ENCODE data around the gene MMP26. TPM values are rescaled to one million over a fixed set of nuclear protein-coding genes. Genes with fewer than 3 reads are reported as not detected.

MMP26 gene
- polyA plus RNA-seq, 1 donor from 2014 or later, result not detected

DNA sequence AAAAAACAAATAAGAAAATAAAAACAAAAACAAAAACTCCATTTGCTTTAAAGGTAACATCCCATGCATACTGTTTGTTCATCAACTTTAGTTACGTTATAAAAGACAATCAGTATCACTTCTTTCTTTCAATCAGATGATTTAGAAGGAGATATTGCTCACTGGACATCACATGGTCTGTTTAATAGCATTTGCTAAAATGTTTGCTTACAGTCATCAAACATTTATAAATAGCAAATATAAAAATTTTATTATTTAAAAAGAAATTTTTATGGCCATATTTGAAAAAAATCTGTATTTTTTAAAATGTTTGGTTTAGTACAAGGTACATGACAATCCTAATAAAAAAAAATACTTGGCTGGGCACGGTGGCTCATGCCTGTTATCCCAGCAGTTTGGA lies 22.6 kb downstream of the MMP26 start:
- TF ChIP-seq RAD21 (conservative IDR thresholded peaks at IDR 0.05), result no peak
- TF ChIP-seq POLR2AphosphoS5 (IDR thresholded peaks at IDR 0.05), result no peak
- TF ChIP-seq, protein P1, sequence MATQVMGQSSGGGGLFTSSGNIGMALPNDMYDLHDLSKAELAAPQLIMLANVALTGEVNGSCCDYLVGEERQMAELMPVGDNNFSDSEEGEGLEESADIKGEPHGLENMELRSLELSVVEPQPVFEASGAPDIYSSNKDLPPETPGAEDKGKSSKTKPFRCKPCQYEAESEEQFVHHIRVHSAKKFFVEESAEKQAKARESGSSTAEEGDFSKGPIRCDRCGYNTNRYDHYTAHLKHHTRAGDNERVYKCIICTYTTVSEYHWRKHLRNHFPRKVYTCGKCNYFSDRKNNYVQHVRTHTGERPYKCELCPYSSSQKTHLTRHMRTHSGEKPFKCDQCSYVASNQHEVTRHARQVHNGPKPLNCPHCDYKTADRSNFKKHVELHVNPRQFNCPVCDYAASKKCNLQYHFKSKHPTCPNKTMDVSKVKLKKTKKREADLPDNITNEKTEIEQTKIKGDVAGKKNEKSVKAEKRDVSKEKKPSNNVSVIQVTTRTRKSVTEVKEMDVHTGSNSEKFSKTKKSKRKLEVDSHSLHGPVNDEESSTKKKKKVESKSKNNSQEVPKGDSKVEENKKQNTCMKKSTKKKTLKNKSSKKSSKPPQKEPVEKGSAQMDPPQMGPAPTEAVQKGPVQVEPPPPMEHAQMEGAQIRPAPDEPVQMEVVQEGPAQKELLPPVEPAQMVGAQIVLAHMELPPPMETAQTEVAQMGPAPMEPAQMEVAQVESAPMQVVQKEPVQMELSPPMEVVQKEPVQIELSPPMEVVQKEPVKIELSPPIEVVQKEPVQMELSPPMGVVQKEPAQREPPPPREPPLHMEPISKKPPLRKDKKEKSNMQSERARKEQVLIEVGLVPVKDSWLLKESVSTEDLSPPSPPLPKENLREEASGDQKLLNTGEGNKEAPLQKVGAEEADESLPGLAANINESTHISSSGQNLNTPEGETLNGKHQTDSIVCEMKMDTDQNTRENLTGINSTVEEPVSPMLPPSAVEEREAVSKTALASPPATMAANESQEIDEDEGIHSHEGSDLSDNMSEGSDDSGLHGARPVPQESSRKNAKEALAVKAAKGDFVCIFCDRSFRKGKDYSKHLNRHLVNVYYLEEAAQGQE (IDR thresholded peaks at IDR 0.05; ENCODE audit: borderline replicate concordance), result no peak
- no peak for TF ChIP-seq SMC3 (conservative IDR thresholded peaks at IDR 0.05; ENCODE audit: poor library complexity)
- TF ChIP-seq TAF1 (IDR thresholded peaks at IDR 0.05; ENCODE audit: low read depth), result no peak
- TF ChIP-seq EZH2 (IDR thresholded peaks at IDR 0.05; ENCODE audit: borderline replicate concordance, insufficient read depth, low read length, poor library complexity, severe bottlenecking), result no peak
- TF ChIP-seq, protein P2, sequence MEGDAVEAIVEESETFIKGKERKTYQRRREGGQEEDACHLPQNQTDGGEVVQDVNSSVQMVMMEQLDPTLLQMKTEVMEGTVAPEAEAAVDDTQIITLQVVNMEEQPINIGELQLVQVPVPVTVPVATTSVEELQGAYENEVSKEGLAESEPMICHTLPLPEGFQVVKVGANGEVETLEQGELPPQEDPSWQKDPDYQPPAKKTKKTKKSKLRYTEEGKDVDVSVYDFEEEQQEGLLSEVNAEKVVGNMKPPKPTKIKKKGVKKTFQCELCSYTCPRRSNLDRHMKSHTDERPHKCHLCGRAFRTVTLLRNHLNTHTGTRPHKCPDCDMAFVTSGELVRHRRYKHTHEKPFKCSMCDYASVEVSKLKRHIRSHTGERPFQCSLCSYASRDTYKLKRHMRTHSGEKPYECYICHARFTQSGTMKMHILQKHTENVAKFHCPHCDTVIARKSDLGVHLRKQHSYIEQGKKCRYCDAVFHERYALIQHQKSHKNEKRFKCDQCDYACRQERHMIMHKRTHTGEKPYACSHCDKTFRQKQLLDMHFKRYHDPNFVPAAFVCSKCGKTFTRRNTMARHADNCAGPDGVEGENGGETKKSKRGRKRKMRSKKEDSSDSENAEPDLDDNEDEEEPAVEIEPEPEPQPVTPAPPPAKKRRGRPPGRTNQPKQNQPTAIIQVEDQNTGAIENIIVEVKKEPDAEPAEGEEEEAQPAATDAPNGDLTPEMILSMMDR (IDR thresholded peaks at IDR 0.05; ENCODE audit: poor library complexity, severe bottlenecking), result no peak
- TF ChIP-seq MXI1 (conservative IDR thresholded peaks at IDR 0.05; ENCODE audit: poor library complexity, severe bottlenecking), result no peak
- no peak for TF ChIP-seq EP300 (conservative IDR thresholded peaks at IDR 0.05; ENCODE audit: poor library complexity, severe bottlenecking)
- H3K4me2 ChIP-seq (ENCODE audit: low read length), result no peak overlapping the region
- no peaks in the 10 kb centered on the region for H4K20me1 ChIP-seq (ENCODE audit: insufficient read depth)
- no peak overlapping the region for H2AFZ ChIP-seq (ENCODE audit: low read depth, low read length)
- no peaks in the 10 kb centered on the region for H3K9me3 ChIP-seq (ENCODE audit: low read length)
- no peaks in the 10 kb centered on the region for H3K9me2 ChIP-seq (ENCODE audit: insufficient read depth, low read length)
- H3K36me3 ChIP-seq (ENCODE audit: insufficient read depth, low read length), result no peaks in the 10 kb centered on the region
- no peaks in the 10 kb centered on the region for H3K79me2 ChIP-seq (replicated peaks; ENCODE audit: insufficient read depth, low read length)
- no peak overlapping the region for H3K27ac ChIP-seq (ENCODE audit: low read length)
- no peak overlapping the region for H3K4me3 ChIP-seq (ENCODE audit: low read length)
- H3K27me3 ChIP-seq (ENCODE audit: insufficient read depth, low read depth, low read length), result no peaks in the 10 kb centered on the region
- no peak overlapping the region for H3K9ac ChIP-seq (ENCODE audit: low read length)
- no peaks in the 10 kb centered on the region for H3F3A ChIP-seq (ENCODE audit: insufficient read depth, low read length, poor library complexity, severe bottlenecking)

DNA sequence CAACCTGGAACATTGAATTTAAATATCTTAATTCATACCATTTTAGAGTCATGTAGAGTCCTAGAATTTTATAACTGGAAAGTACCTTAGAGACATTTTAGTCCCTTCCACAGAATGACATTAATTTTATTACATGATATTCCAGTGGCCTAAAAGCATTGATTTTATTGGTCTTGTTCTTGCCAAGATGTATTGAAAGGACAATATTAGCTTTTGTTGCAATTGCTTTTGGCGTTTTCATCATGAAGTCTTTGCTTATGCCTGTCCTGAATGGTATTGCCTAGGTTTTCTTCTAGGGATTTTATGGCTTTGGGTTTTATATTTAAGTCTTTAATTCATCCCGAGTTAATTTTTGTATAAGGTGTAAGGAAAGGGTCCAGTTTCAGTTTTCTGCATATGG lies 36.2 kb downstream of the MMP26 start:
- no peaks in the 10 kb centered on the region for H3K27me3 ChIP-seq (ENCODE audit: insufficient read depth, low read depth, low read length)
- no peak for TF ChIP-seq POLR2AphosphoS5 (IDR thresholded peaks at IDR 0.05)
- no peak for TF ChIP-seq MXI1 (conservative IDR thresholded peaks at IDR 0.05; ENCODE audit: poor library complexity, severe bottlenecking)
- no peak for TF ChIP-seq SMC3 (conservative IDR thresholded peaks at IDR 0.05; ENCODE audit: poor library complexity)
- TF ChIP-seq, protein P1 (IDR thresholded peaks at IDR 0.05; ENCODE audit: borderline replicate concordance), result no peak
- TF ChIP-seq EP300 (conservative IDR thresholded peaks at IDR 0.05; ENCODE audit: poor library complexity, severe bottlenecking), result no peak
- no peak for TF ChIP-seq TAF1 (IDR thresholded peaks at IDR 0.05; ENCODE audit: low read depth)
- TF ChIP-seq, protein P2 (IDR thresholded peaks at IDR 0.05; ENCODE audit: poor library complexity, severe bottlenecking), result no peak
- H3K79me2 ChIP-seq (replicated peaks; ENCODE audit: insufficient read depth, low read length), result no peaks in the 10 kb centered on the region
- H3K27ac ChIP-seq (ENCODE audit: low read length), result no peak overlapping the region
- H3K9me3 ChIP-seq (ENCODE audit: low read length), result no peaks in the 10 kb centered on the region
- no peak overlapping the region for H3K9ac ChIP-seq (ENCODE audit: low read length)
- H3K4me3 ChIP-seq (ENCODE audit: low read length), result no peak overlapping the region
- H4K20me1 ChIP-seq (ENCODE audit: insufficient read depth), result no peaks in the 10 kb centered on the region
- H2AFZ ChIP-seq (ENCODE audit: low read depth, low read length), result no peak overlapping the region
- H3F3A ChIP-seq (ENCODE audit: insufficient read depth, low read length, poor library complexity, severe bottlenecking), result no peaks in the 10 kb centered on the region
- H3K9me2 ChIP-seq (ENCODE audit: insufficient read depth, low read length), result no peaks in the 10 kb centered on the region
- H3K4me2 ChIP-seq (ENCODE audit: low read length), result no peak overlapping the region
- no peaks in the 10 kb centered on the region for H3K36me3 ChIP-seq (ENCODE audit: insufficient read depth, low read length)
